ENCODE measurements around the gene PRKCD. TPM values are rescaled to one million over a fixed set of nuclear protein-coding genes. Genes with fewer than 3 reads are reported as not detected.

The PRKCD gene
- total RNA-seq, 1 experiment from 2014 or later, result 19.2 TPM

GRCh38 chr3:53145713-53146080, 15.3 kb upstream of the PRKCD start (continued):
- no peak for TF ChIP-seq PRDM15 (CRISPR knock-in tag; IDR thresholded peaks at IDR 0.05)
- TF ChIP-seq FOXP1 (CRISPR knock-in tag; IDR thresholded peaks at IDR 0.05; ENCODE audit: borderline replicate concordance), result no peak
- no peak for TF ChIP-seq ATF1 (CRISPR knock-in tag; IDR thresholded peaks at IDR 0.05)
- no peak for TF ChIP-seq OVOL2 (CRISPR knock-in tag; IDR thresholded peaks at IDR 0.05; ENCODE audit: borderline replicate concordance)
- TF ChIP-seq ZNF263 (CRISPR knock-in tag; IDR thresholded peaks at IDR 0.05; ENCODE audit: low read depth), result no peak
- TF ChIP-seq ARID4B (CRISPR knock-in tag; IDR thresholded peaks at IDR 0.05; ENCODE audit: borderline replicate concordance), result no peak
- no peak for TF ChIP-seq AFF4 (CRISPR knock-in tag; IDR thresholded peaks at IDR 0.05; ENCODE audit: borderline replicate concordance)
- no peak for TF ChIP-seq NFE2L1 (CRISPR knock-in tag; IDR thresholded peaks at IDR 0.05)

GRCh38 chr3:53146319-53146891, 14.6 kb upstream of the PRKCD start:
- CTCF ChIA-PET, result interaction anchor here (1.8 to 3.5 kb wide), 2 partner anchors 12 to 36 kb away, joined by 7 to 9 read pairs; no protein-coding TSS in a partner anchor
- Mint-ChIP-seq H3K36me3 (no peaks in the 10 kb centered on the region), H3K4me3 (no peak overlapping the region), H3K9me3 (no peaks in the 10 kb centered on the region), H3K27ac (no peak overlapping the region), H3K4me1 (peaks cover 6% of the 10 kb centered on the region; the same call in 1 of the 2 replicates), H3K27me3 (ENCODE audit: low read depth) (no peaks in the 10 kb centered on the region)
- POLR2A ChIA-PET, result no interaction called here
- ATAC-seq (no peak), DNase-seq (ENCODE audit: low spot score) (no peak)
- TF ChIP-seq STAT6 (CRISPR knock-in tag; conservative IDR thresholded peaks at IDR 0.05; ENCODE audit: low read depth) (no peak), GABPB1 (CRISPR knock-in tag; IDR thresholded peaks at IDR 0.05) (no peak), FOXP4 (CRISPR knock-in tag; IDR thresholded peaks at IDR 0.05) (no peak), ZNF138 (CRISPR knock-in tag; conservative IDR thresholded peaks at IDR 0.05) (no peak), ETV6 (CRISPR knock-in tag; IDR thresholded peaks at IDR 0.05) (no peak), TCF7 (CRISPR knock-in tag; IDR thresholded peaks at IDR 0.05; ENCODE audit: low read depth) (no peak), IRF1 (CRISPR knock-in tag; IDR thresholded peaks at IDR 0.05) (no peak), ESRRA (CRISPR knock-in tag; IDR thresholded peaks at IDR 0.05; ENCODE audit: borderline replicate concordance) (no peak), ZNF416 (CRISPR knock-in tag; IDR thresholded peaks at IDR 0.05) (no peak)
